ENCODE measurements around the gene VSIG2. TPM values are rescaled to one million over a fixed set of nuclear protein-coding genes. Genes with fewer than 3 reads are reported as not detected.
"Not testable (repeated sequence)": the region's sequence is repeated elsewhere in the genome, so short reads cannot be mapped to it uniquely, and the experiment has no call there.

The VSIG2 gene
- total RNA-seq, 1 donor from 2014 or later, result not detected

- Histone ChIP-seq H3K4me3 (ENCODE audit: low read length in 3 of 3) (no peak overlapping the region), H3K27ac (ENCODE audit: low read depth, low read length) (no peak overlapping the region), H3K36me3 (ENCODE audit: control insufficient read depth in 3 of 3, insufficient read depth in 3 of 3, low read length in 3 of 3) (peaks cover 0 to 3% (median 0%) of the 10 kb centered on the region in 3 donors), H3K27me3 (ENCODE audit: control insufficient read depth in 3 of 3, insufficient read depth in 3 of 3, low read length in 3 of 3) (no peaks in the 10 kb centered on the region), H3K9ac (ENCODE audit: low read depth in 1 of 3, low read length in 3 of 3) (no peak overlapping the region), H3K9me3 (ENCODE audit: control insufficient read depth in 3 of 3, low read length in 3 of 3) (no peaks in the 10 kb centered on the region), H3K4me1 (ENCODE audit: control insufficient read depth in 3 of 3, insufficient read depth in 3 of 3, low read length in 3 of 3) (peaks cover 2 to 12% (median 8%) of the 10 kb centered on the region in 3 donors)
These were observed 36.5 kb upstream of the VSIG2 start for GRCh38 chr11:124788521-124788920.

- Histone ChIP-seq H3K9ac (ENCODE audit: low read depth in 1 of 3, low read length in 3 of 3) (no peak overlapping the region), H3K27ac (ENCODE audit: low read depth, low read length) (no peak overlapping the region), H3K27me3 (ENCODE audit: control insufficient read depth in 3 of 3, insufficient read depth in 3 of 3, low read length in 3 of 3) (no peaks in the 10 kb centered on the region), H3K36me3 (ENCODE audit: control insufficient read depth in 3 of 3, insufficient read depth in 3 of 3, low read length in 3 of 3) (peaks cover 0 to 3% (median 0%) of the 10 kb centered on the region in 3 donors), H3K4me3 (ENCODE audit: low read length in 3 of 3) (no peak overlapping the region), H3K4me1 (ENCODE audit: control insufficient read depth in 3 of 3, insufficient read depth in 3 of 3, low read length in 3 of 3) (no peaks in the 10 kb centered on the region), H3K9me3 (ENCODE audit: control insufficient read depth in 3 of 3, low read length in 3 of 3) (no peaks in the 10 kb centered on the region)
These were observed 32.0 kb upstream of the VSIG2 start for GRCh38 chr11:124784051-124784450.

- Histone ChIP-seq H3K4me1 (ENCODE audit: control insufficient read depth in 3 of 3, insufficient read depth in 3 of 3, low read length in 3 of 3) (no peaks in the 10 kb centered on the region), H3K27me3 (ENCODE audit: control insufficient read depth in 3 of 3, insufficient read depth in 3 of 3, low read length in 3 of 3) (no peaks in the 10 kb centered on the region), H3K9me3 (ENCODE audit: control insufficient read depth in 3 of 3, low read length in 3 of 3) (no peaks in the 10 kb centered on the region), H3K36me3 (ENCODE audit: control insufficient read depth in 3 of 3, insufficient read depth in 3 of 3, low read length in 3 of 3) (peaks cover 0 to 3% (median 0%) of the 10 kb centered on the region in 3 donors), H3K4me3 (ENCODE audit: low read length in 3 of 3) (no peak overlapping the region), H3K9ac (ENCODE audit: low read depth in 1 of 3, low read length in 3 of 3) (no peak overlapping the region), H3K27ac (ENCODE audit: low read depth, low read length) (no peak overlapping the region)
These were observed 30.9 kb upstream of the VSIG2 start for GRCh38 chr11:124783002-124783401.

- Histone ChIP-seq H3K36me3 (ENCODE audit: control insufficient read depth in 3 of 3, insufficient read depth in 3 of 3, low read length in 3 of 3) (peaks cover 0 to 5% (median under 1%) of the 10 kb centered on the region in 3 donors), H3K4me1 (ENCODE audit: control insufficient read depth in 3 of 3, insufficient read depth in 3 of 3, low read length in 3 of 3) (peaks cover 0 to 3% (median 0%) of the 10 kb centered on the region in 3 donors), H3K9me3 (ENCODE audit: control insufficient read depth in 3 of 3, low read length in 3 of 3) (no peaks in the 10 kb centered on the region), H3K27ac (ENCODE audit: low read depth, low read length) (no peak overlapping the region), H3K9ac (ENCODE audit: low read depth in 1 of 3, low read length in 3 of 3) (no peak overlapping the region), H3K27me3 (ENCODE audit: control insufficient read depth in 3 of 3, insufficient read depth in 3 of 3, low read length in 3 of 3) (no peaks in the 10 kb centered on the region), H3K4me3 (ENCODE audit: low read length in 3 of 3) (no peak overlapping the region)
These were observed 27.5 kb upstream of the VSIG2 start for GRCh38 chr11:124779568-124779967.

GRCh38 chr11:124778281-124778680, 26.2 kb upstream of the VSIG2 start:
- no peak overlapping the region for H3K27ac ChIP-seq (ENCODE audit: low read depth, low read length)
- peaks cover 0 to 3% (median 0%) of the 10 kb centered on the region in 3 donors for H3K4me1 ChIP-seq (ENCODE audit: control insufficient read depth in 3 of 3, insufficient read depth in 3 of 3, low read length in 3 of 3)
- H3K36me3 ChIP-seq (ENCODE audit: control insufficient read depth in 3 of 3, insufficient read depth in 3 of 3, low read length in 3 of 3), result peaks cover 0 to 9% (median 3%) of the 10 kb centered on the region in 3 donors
- H3K9ac ChIP-seq (ENCODE audit: low read depth in 1 of 3, low read length in 3 of 3), result no peak overlapping the region
- H3K9me3 ChIP-seq (ENCODE audit: control insufficient read depth in 3 of 3, low read length in 3 of 3), result no peaks in the 10 kb centered on the region
- H3K4me3 ChIP-seq (ENCODE audit: low read length in 3 of 3), result no peak overlapping the region
- no peaks in the 10 kb centered on the region for H3K27me3 ChIP-seq (ENCODE audit: control insufficient read depth in 3 of 3, insufficient read depth in 3 of 3, low read length in 3 of 3)

- peaks cover 0 to 3% (median 0%) of the 10 kb centered on the region in 3 donors for H3K4me1 ChIP-seq (ENCODE audit: control insufficient read depth in 3 of 3, insufficient read depth in 3 of 3, low read length in 3 of 3)
- no peaks in the 10 kb centered on the region for H3K9me3 ChIP-seq (ENCODE audit: control insufficient read depth in 3 of 3, low read length in 3 of 3)
- H3K36me3 ChIP-seq (ENCODE audit: control insufficient read depth in 3 of 3, insufficient read depth in 3 of 3, low read length in 3 of 3), result peaks cover 0 to 9% (median 6%) of the 10 kb centered on the region in 3 donors
- no peak overlapping the region for H3K9ac ChIP-seq (ENCODE audit: low read depth in 1 of 3, low read length in 3 of 3)
- H3K27ac ChIP-seq (ENCODE audit: low read depth, low read length), result no peak overlapping the region
- H3K4me3 ChIP-seq (ENCODE audit: low read length in 3 of 3), result no peak overlapping the region
- H3K27me3 ChIP-seq (ENCODE audit: control insufficient read depth in 3 of 3, insufficient read depth in 3 of 3, low read length in 3 of 3), result no peaks in the 10 kb centered on the region
These were observed 25.0 kb upstream of the VSIG2 start for GRCh38 chr11:124776865-124777645.

- H3K36me3 ChIP-seq (ENCODE audit: control insufficient read depth in 3 of 3, insufficient read depth in 3 of 3, low read length in 3 of 3), result peaks cover 2 to 33% (median 32%) of the 10 kb centered on the region in 3 donors
These were observed 18.9 kb upstream of the VSIG2 start for GRCh38 chr11:124770959-124771358.

GRCh38 chr11:124769806-124770774, 18.0 kb upstream of the VSIG2 start:
- H3K4me1 ChIP-seq (ENCODE audit: control insufficient read depth in 3 of 3, insufficient read depth in 3 of 3, low read length in 3 of 3), result no peaks in the 10 kb centered on the region
- H3K9ac ChIP-seq (ENCODE audit: low read depth in 1 of 3, low read length in 3 of 3), result no peak overlapping the region
- H3K27me3 ChIP-seq (ENCODE audit: control insufficient read depth in 3 of 3, insufficient read depth in 3 of 3, low read length in 3 of 3), result no peaks in the 10 kb centered on the region
- no peaks in the 10 kb centered on the region for H3K9me3 ChIP-seq (ENCODE audit: control insufficient read depth in 3 of 3, low read length in 3 of 3)
- no peak overlapping the region for H3K27ac ChIP-seq (ENCODE audit: low read depth, low read length)
- no peak overlapping the region for H3K4me3 ChIP-seq (ENCODE audit: low read length in 3 of 3)
- H3K36me3 ChIP-seq (ENCODE audit: control insufficient read depth in 3 of 3, insufficient read depth in 3 of 3, low read length in 3 of 3), result peaks cover 2 to 38% (median 33%) of the 10 kb centered on the region in 3 donors

More at GRCh38 chr11:124770959-124771358, 18.9 kb upstream of the VSIG2 start:
- H3K27ac ChIP-seq (ENCODE audit: low read depth, low read length); H3K9me3 ChIP-seq (ENCODE audit: control insufficient read depth in 3 of 3, low read length in 3 of 3); H3K4me1 ChIP-seq (ENCODE audit: control insufficient read depth in 3 of 3, insufficient read depth in 3 of 3, low read length in 3 of 3); H3K4me3 ChIP-seq (ENCODE audit: low read length in 3 of 3); H3K9ac ChIP-seq (ENCODE audit: low read depth in 1 of 3, low read length in 3 of 3); H3K27me3 ChIP-seq (ENCODE audit: control insufficient read depth in 3 of 3, insufficient read depth in 3 of 3, low read length in 3 of 3): not testable (repeated sequence)

GRCh38 chr11:124768914-124769313, 16.9 kb upstream of the VSIG2 start:
- Histone ChIP-seq H3K27ac (ENCODE audit: low read depth, low read length) (no peak overlapping the region), H3K4me3 (ENCODE audit: low read length in 3 of 3) (no peak overlapping the region), H3K36me3 (ENCODE audit: control insufficient read depth in 3 of 3, insufficient read depth in 3 of 3, low read length in 3 of 3) (peaks cover 2 to 35% (median 29%) of the 10 kb centered on the region in 3 donors), H3K9me3 (ENCODE audit: control insufficient read depth in 3 of 3, low read length in 3 of 3) (no peaks in the 10 kb centered on the region), H3K4me1 (ENCODE audit: control insufficient read depth in 3 of 3, insufficient read depth in 3 of 3, low read length in 3 of 3) (no peaks in the 10 kb centered on the region), H3K9ac (ENCODE audit: low read depth in 1 of 3, low read length in 3 of 3) (no peak overlapping the region), H3K27me3 (ENCODE audit: control insufficient read depth in 3 of 3, insufficient read depth in 3 of 3, low read length in 3 of 3) (no peaks in the 10 kb centered on the region)
